Glomerular endothelial cell (primary cell): Measurements from ENCODE around the gene PEX11G. TPM values are rescaled to one million over a fixed set of nuclear protein-coding genes. Genes with fewer than 3 reads are reported as not detected.

Experiments used
- DNase-seq: peaks from one replicate; pipeline ENCODE4 v3.0.0-alpha.2; 2011; ENCODE audit warnings: low read depth, low spot score; ENCODE audit errors: extremely low read depth
- total RNA-seq: library from RNA; depleted of rRNA; stranded (reverse); fragments of >200 nt; gene quantifications from 2 replicates; pipeline ENCODE4 v1.2.3, GENCODE V29; 2015

Gene PEX11G
- total RNA-seq, 1 donor from 2014 or later = 4.1 TPM

- DNase-seq = peak; percentile 51
These were observed 33.5 kb upstream of the PEX11G start, which contains the start of gene MCOLN1 for GRCh38 chr19:7522072-7522922. MCOLN1 (plus strand) TSS chr19:7522624; CDS start chr19:7522751, 127 bp downstream.

GRCh38 chr19:7521551-7522071 lies 32.8 kb upstream of the PEX11G start:
- no peak for DNase-seq

GRCh38 chr19:7520131-7521051 lies 31.6 kb upstream of the PEX11G start:
- DNase-seq = no peak

- DNase-seq = no peak
These were observed 30.7 kb upstream of the PEX11G start for GRCh38 chr19:7519361-7520130.

DNA sequence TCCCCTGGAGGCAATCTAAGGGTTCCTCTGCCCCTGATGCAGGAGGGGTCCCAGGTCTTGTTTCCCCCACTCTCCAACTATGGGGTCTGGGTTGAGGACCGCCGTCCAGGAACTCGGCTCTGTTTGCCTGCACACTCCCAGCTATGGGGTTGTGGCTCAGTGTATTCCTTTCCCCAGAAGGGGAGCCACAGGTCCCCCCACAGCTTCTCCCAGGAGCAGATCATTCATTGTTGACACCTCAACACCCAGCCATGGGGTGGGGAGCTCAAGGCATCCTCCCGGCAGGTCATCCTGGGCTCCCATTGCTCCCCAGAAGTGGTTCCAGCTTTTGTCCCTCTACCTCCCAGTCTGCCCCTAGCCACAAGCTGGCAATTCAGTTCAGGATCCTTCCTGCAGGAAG lies 28.0 kb upstream of the PEX11G start:
- DNase-seq = no peak

GRCh38 chr19:7516333-7516732 lies 27.5 kb upstream of the PEX11G start:
- DNase-seq = no peak

DNA sequence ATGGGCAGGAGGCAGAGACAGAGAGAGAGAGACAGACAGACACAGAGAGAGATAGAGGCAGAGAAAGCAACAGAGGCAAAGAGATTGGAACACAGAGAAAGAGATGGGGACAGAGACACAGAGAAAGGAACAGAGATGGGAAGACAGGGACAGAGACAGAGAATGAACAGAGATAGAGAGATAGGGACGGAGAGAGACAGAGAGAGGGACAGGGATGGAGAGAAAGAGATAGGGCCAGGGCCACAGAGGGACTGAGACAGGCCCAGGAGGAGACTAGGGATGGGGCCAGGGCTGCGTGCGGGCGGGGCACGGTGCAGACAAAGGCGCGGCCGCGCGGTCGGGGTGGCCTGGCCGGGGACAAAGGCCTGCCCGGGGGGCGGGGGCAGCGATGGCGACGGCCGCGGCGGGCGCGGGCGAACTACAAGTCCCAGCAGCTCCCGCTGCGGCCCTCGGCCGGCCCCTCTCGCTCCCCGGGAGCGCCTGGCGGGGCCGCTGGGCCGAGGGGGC lies 26.9 kb upstream of the PEX11G start, which contains the start of gene ZNF358:
Gene ZNF358 (plus strand): TSS at position 459 of the 507 bp plus-strand sequence. CDS start 3,140 bp downstream, outside the sequence.
- DNase-seq = no peak

GRCh38 chr19:7515110-7515644 lies 26.3 kb upstream of the PEX11G start:
- no peak for DNase-seq

GRCh38 chr19:7513809-7514642 lies 25.2 kb upstream of the PEX11G start:
- no peak for DNase-seq

- no peak for DNase-seq
These were observed 23.6 kb upstream of the PEX11G start for GRCh38 chr19:7512400-7512851.

GRCh38 chr19:7509625-7510024 lies 20.8 kb upstream of the PEX11G start:
- no peak for DNase-seq

GRCh38 chr19:7507884-7508283 lies 19.0 kb upstream of the PEX11G start:
- no peak for DNase-seq

- no peak for DNase-seq
These were observed 17.8 kb upstream of the PEX11G start for GRCh38 chr19:7506385-7507328.

DNA sequence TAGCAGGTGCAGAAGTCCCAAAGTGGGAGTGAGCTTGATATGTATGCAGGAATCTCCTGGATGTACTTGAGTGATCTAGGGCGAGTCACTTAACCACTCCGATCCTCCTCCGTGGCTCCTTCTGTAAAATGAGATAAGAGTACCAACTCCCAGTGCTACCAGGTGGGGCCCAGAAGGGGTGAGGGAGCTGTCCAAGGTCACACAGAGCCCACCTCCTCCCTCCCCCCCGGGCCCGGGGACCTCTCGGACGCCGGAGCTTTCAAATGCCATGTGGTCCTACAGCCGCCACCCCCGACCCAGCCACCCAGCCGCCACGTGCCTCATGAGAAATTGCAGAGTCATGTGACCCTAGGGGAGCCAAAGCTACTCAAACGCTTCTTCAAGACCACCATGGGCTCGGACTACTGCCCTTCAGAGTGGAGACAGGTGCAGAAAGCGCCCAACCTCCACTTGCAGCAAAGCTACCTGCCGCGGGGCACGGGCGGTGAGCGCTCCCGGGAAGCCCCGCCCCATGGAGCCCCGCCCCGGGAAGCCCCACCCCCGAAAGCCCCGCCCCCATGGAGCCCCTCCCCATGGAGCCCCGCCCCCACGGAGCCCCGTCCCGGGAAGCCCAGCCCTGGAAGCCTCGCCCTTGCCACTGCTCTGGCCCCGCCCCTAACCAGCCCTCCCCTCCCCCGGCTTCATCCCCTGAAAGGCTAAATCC lies 17.0 kb upstream of the PEX11G start:
- no peak for DNase-seq

DNA sequence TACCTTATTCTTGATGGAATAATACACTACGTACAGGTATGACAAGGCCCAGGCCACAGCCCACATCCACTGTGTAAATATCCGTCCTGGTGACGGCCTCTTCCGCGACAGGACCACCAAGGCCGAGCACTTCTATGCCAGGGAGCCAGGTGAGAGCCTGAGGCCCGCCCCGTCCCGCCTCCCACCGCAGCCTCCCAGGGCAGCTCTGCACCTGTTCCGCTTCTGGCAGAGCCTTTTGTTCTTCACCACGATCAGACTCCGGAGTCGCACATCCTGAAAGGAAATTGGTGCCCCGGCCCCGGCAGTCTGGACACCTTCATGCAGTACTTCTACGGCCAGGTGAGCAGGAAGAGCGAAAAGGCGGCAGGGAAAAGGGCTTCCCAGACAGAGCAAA lies 16.4 kb upstream of the PEX11G start:
- DNase-seq = no peak

- no peak for DNase-seq
These were observed 15.8 kb upstream of the PEX11G start for GRCh38 chr19:7504684-7505083.

DNA sequence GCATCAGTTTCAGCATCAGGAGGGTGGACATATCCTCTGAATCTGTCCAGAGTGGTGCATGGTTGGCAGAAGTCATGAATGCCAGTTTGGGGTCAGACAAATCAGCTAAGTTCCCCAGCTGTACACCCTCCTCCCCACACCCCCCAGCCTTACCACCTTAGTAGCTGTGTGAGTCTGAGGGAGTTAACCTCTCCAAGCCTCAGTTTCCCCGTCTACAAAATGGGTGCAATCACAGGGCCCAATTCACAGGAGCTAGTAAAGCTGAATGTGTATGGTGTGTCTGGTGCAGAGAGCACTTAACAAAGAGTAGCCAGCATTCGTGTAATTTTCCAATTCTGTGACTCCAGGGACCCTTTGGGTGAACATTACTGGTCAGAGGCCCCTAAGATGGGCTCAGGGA lies 13.7 kb upstream of the PEX11G start:
- DNase-seq = no peak
